IPS-18c (cell line): ENCODE data around the gene OS9.

ENCODE experiments used
- H3K4me3 ChIP-seq: 2 replicates; pipeline ENCODE4 v1.7.0; 2013; ENCODE audit warnings: low read depth, mild to moderate bottlenecking, low read length, moderate library complexity; ENCODE audit not compliant: insufficient read depth
- H3K9me3 ChIP-seq: one replicate; pipeline ENCODE4 v1.6.1; 2013; ENCODE audit warnings: mild to moderate bottlenecking, low read length, moderate library complexity; ENCODE audit not compliant: control insufficient read depth, insufficient read depth

Gene OS9

GRCh38 chr12:57739914-57740538 is 46.1 kb downstream of the OS9 start:
- Histone ChIP-seq H3K9me3 (no peaks in the 10 kb centered on the region), H3K4me3 (no peak overlapping the region)

- Histone ChIP-seq H3K4me3 (no peak overlapping the region), H3K9me3 (no peaks in the 10 kb centered on the region)
Measured at GRCh38 chr12:57740656-57741412, 46.9 kb downstream of the OS9 start.

- H3K4me3 ChIP-seq: no peak overlapping the region
Measured at GRCh38 chr12:57741413-57741789, 47.5 kb downstream of the OS9 start.

GRCh38 chr12:57741844-57742738 is 48.2 kb downstream of the OS9 start:
- no peak overlapping the region for H3K4me3 ChIP-seq

More at GRCh38 chr12:57741413-57741789, 47.5 kb downstream of the OS9 start:
- H3K9me3 ChIP-seq: no peaks in the 10 kb centered on the region

GRCh38 chr12:57743769-57744168 is 49.8 kb downstream of the OS9 start:
- Histone ChIP-seq H3K4me3 (no peak overlapping the region), H3K9me3 (no peaks in the 10 kb centered on the region)

More at GRCh38 chr12:57741844-57742738, 48.2 kb downstream of the OS9 start:
- H3K9me3 ChIP-seq: no peaks in the 10 kb centered on the region

- Histone ChIP-seq H3K9me3 (no peaks in the 10 kb centered on the region), H3K4me3 (peak overlapping the region; percentile 68; the same call in 1 of the 2 replicates)
Measured at GRCh38 chr12:57744194-57744776, 50.4 kb downstream of the OS9 start.

GRCh38 chr12:57744777-57745484 is 51.0 kb downstream of the OS9 start, which contains the start of gene TSPAN31:
TSPAN31 (plus strand) TSS chr12:57745039; CDS start chr12:57745155, 116 bp downstream.
- peak within 1 kb of the TSS; percentile 68 for H3K4me3 ChIP-seq
- H3K9me3 ChIP-seq: no peaks in the 10 kb centered on the region

GRCh38 chr12:57745485-57745881 is 51.6 kb downstream of the OS9 start:
- Histone ChIP-seq H3K4me3 (peak overlapping the region; percentile 68), H3K9me3 (no peaks in the 10 kb centered on the region)

- H3K9me3 ChIP-seq: no peaks in the 10 kb centered on the region
- peak overlapping the region; percentile 68; the same call in 1 of the 2 replicates for H3K4me3 ChIP-seq
Measured at GRCh38 chr12:57746025-57746424, 52.1 kb downstream of the OS9 start.

GRCh38 chr12:57749061-57749460 is 55.1 kb downstream of the OS9 start:
- no peaks in the 10 kb centered on the region for H3K9me3 ChIP-seq
- no peak overlapping the region for H3K4me3 ChIP-seq

- Histone ChIP-seq H3K4me3 (peak overlapping the region; percentile 98), H3K9me3 (no peaks in the 10 kb centered on the region)
Measured at GRCh38 chr12:57750561-57751431, 56.9 kb downstream of the OS9 start.

GRCh38 chr12:57751432-57751787 is 57.5 kb downstream of the OS9 start:
- H3K4me3 ChIP-seq: peak overlapping the region; percentile 98
- H3K9me3 ChIP-seq: no peaks in the 10 kb centered on the region

- peak within 1 kb of the TSS; percentile 98 for H3K4me3 ChIP-seq
- H3K9me3 ChIP-seq: no peaks in the 10 kb centered on the region
Measured at GRCh38 chr12:57751788-57752667, 58.1 kb downstream of the OS9 start, which contains the start of gene CDK4. CDK4 (minus strand) TSS chr12:57752310; CDS start chr12:57751717, 593 bp downstream.

GRCh38 chr12:57752668-57753000 is 58.7 kb downstream of the OS9 start:
- no peaks in the 10 kb centered on the region for H3K9me3 ChIP-seq
- H3K4me3 ChIP-seq: no peak overlapping the region; the same call in 1 of the 2 replicates

- peak overlapping the region; percentile 57; the same call in 1 of the 2 replicates for H3K4me3 ChIP-seq
- H3K9me3 ChIP-seq: no peaks in the 10 kb centered on the region
Measured at GRCh38 chr12:57753756-57754337, 59.9 kb downstream of the OS9 start.
